ENCODE measurements around the gene MACROD2.

Gene MACROD2

GRCh38 chr20:14932040-14932439 is 936.7 kb downstream of the MACROD2 start:
- no peak for DNase-seq

- DNase-seq = no peak
Observed at GRCh38 chr20:14935285-14935684, 940.0 kb downstream of the MACROD2 start.

GRCh38 chr20:14937021-14937420 is 941.7 kb downstream of the MACROD2 start:
- DNase-seq = no peak

GRCh38 chr20:14937846-14938245 is 942.5 kb downstream of the MACROD2 start:
- DNase-seq = no peak

GRCh38 chr20:14947536-14947935 is 952.2 kb downstream of the MACROD2 start:
- no peak for DNase-seq

- no peak for DNase-seq
Observed at GRCh38 chr20:14947946-14948345, 952.6 kb downstream of the MACROD2 start.

GRCh38 chr20:14948416-14948815 is 953.1 kb downstream of the MACROD2 start:
- DNase-seq = no peak

GRCh38 chr20:14950633-14951032 is 955.3 kb downstream of the MACROD2 start:
- DNase-seq = no peak

GRCh38 chr20:14951105-14951504 is 955.8 kb downstream of the MACROD2 start:
- no peak for DNase-seq

GRCh38 chr20:14951707-14952418 is 956.5 kb downstream of the MACROD2 start:
- no peak for DNase-seq

GRCh38 chr20:14953736-14954135 is 958.4 kb downstream of the MACROD2 start:
- DNase-seq = no peak

GRCh38 chr20:14955399-14955798 is 960.1 kb downstream of the MACROD2 start:
- no peak for DNase-seq

GRCh38 chr20:14956026-14956425 is 960.7 kb downstream of the MACROD2 start:
- no peak for DNase-seq

GRCh38 chr20:14956538-14956937 is 961.2 kb downstream of the MACROD2 start:
- DNase-seq = no peak

GRCh38 chr20:14957402-14957801 is 962.1 kb downstream of the MACROD2 start:
- no peak for DNase-seq

- DNase-seq = no peak
Observed at GRCh38 chr20:14958626-14959025, 963.3 kb downstream of the MACROD2 start.

- DNase-seq = no peak
Observed at GRCh38 chr20:14959506-14960475, 964.5 kb downstream of the MACROD2 start.

- DNase-seq = no peak
Observed at GRCh38 chr20:14960831-14961230, 965.5 kb downstream of the MACROD2 start.

GRCh38 chr20:14963262-14963663 is 967.9 kb downstream of the MACROD2 start:
- no peak for DNase-seq

- DNase-seq = no peak
Observed at GRCh38 chr20:14966203-14966602, 970.9 kb downstream of the MACROD2 start.

GRCh38 chr20:14966808-14967207 is 971.5 kb downstream of the MACROD2 start:
- DNase-seq = no peak

- DNase-seq = no peak
Observed at GRCh38 chr20:14972256-14972655, 976.9 kb downstream of the MACROD2 start.

- no peak for DNase-seq
Observed at GRCh38 chr20:14972690-14973089, 977.4 kb downstream of the MACROD2 start.

- no peak for DNase-seq
Observed at GRCh38 chr20:14979453-14979986, 984.2 kb downstream of the MACROD2 start.
